Measurements from ENCODE around the gene ENDOV.
A peak's percentile ranks its signal among the peaks of the same experiment; 100 is the strongest.

The ENDOV gene

GRCh38 chr17:80414803-80415625 is at the start of gene ENDOV:
ENDOV (plus strand) TSS chr17:80415167; CDS start chr17:80415195, 28 bp downstream.
- Mint-ChIP-seq H3K27ac (peak within 1 kb of the TSS; percentile 93), H3K36me3 (peaks cover 11 to 26% of the 10 kb centered on the region in 2 donors), H3K9me3 (no peaks in the 10 kb centered on the region), H3K4me1 (peaks cover 15 to 42% of the 10 kb centered on the region in 2 donors), H3K27me3 (peaks cover 8 to 9% of the 10 kb centered on the region in 2 donors), H3K4me3 (peak within 1 kb of the TSS; percentile 89 to 97)
- DNase-seq, result peak; percentile 89
- peak; percentile 96 for ATAC-seq (replicated peaks)

GRCh38 chr17:80365983-80366382 is 49.0 kb upstream of the ENDOV start:
- H3K9me3 Mint-ChIP-seq, result peaks cover 1 to 2% of the 10 kb centered on the region in 2 donors
- ATAC-seq (replicated peaks) (no peak), DNase-seq (no peak)
- no peaks in the 10 kb centered on the region for H3K27me3 Mint-ChIP-seq
- peaks cover 37 to 55% of the 10 kb centered on the region in 2 donors for H3K36me3 Mint-ChIP-seq
- H3K4me1 Mint-ChIP-seq, result no peaks in the 10 kb centered on the region
- H3K4me3 Mint-ChIP-seq, result no peak overlapping the region
- no peak overlapping the region for H3K27ac Mint-ChIP-seq

- no peaks in the 10 kb centered on the region for H3K9me3 Mint-ChIP-seq
- DNase-seq (no peak), ATAC-seq (replicated peaks) (no peak)
- H3K4me3 Mint-ChIP-seq, result no peak overlapping the region
- no peaks in the 10 kb centered on the region for H3K4me1 Mint-ChIP-seq
- peaks cover 30 to 47% of the 10 kb centered on the region in 2 donors for H3K36me3 Mint-ChIP-seq
- H3K27ac Mint-ChIP-seq, result no peak overlapping the region
- no peaks in the 10 kb centered on the region for H3K27me3 Mint-ChIP-seq
These were observed 47.5 kb upstream of the ENDOV start for GRCh38 chr17:80367503-80367902.

- ATAC-seq (replicated peaks) (no peak), DNase-seq (no peak)
- no peak overlapping the region for H3K27ac Mint-ChIP-seq
- no peaks in the 10 kb centered on the region for H3K9me3 Mint-ChIP-seq
- H3K4me1 Mint-ChIP-seq, result peaks cover 9 to 13% of the 10 kb centered on the region in 2 donors
- peaks cover 42 to 54% of the 10 kb centered on the region in 2 donors for H3K36me3 Mint-ChIP-seq
- H3K4me3 Mint-ChIP-seq, result no peak overlapping the region
- no peaks in the 10 kb centered on the region for H3K27me3 Mint-ChIP-seq
These were observed 43.8 kb upstream of the ENDOV start for GRCh38 chr17:80371196-80371595.

GRCh38 chr17:80372456-80372855 is 42.5 kb upstream of the ENDOV start:
- no peak overlapping the region for H3K4me3 Mint-ChIP-seq
- peaks cover 9 to 13% of the 10 kb centered on the region in 2 donors for H3K4me1 Mint-ChIP-seq
- H3K36me3 Mint-ChIP-seq, result peaks cover 43 to 63% of the 10 kb centered on the region in 2 donors
- ATAC-seq (replicated peaks) (no peak), DNase-seq (no peak)
- no peaks in the 10 kb centered on the region for H3K9me3 Mint-ChIP-seq
- H3K27ac Mint-ChIP-seq, result no peak overlapping the region
- no peaks in the 10 kb centered on the region for H3K27me3 Mint-ChIP-seq

GRCh38 chr17:80372922-80373570 is 41.9 kb upstream of the ENDOV start:
- H3K27me3 Mint-ChIP-seq, result no peaks in the 10 kb centered on the region

GRCh38 chr17:80374039-80374731 is 40.8 kb upstream of the ENDOV start:
- H3K4me3 Mint-ChIP-seq, result no peak overlapping the region
- no peak for DNase-seq
- H3K4me1 Mint-ChIP-seq, result peaks cover 9 to 13% of the 10 kb centered on the region in 2 donors
- no peaks in the 10 kb centered on the region for H3K9me3 Mint-ChIP-seq
- ATAC-seq (replicated peaks), result no peak
- no peaks in the 10 kb centered on the region for H3K27me3 Mint-ChIP-seq
- peak overlapping the region; percentile 56 for H3K27ac Mint-ChIP-seq
- H3K36me3 Mint-ChIP-seq, result peaks cover 37 to 60% of the 10 kb centered on the region in 2 donors

More at GRCh38 chr17:80372922-80373570, 41.9 kb upstream of the ENDOV start:
- no peak for DNase-seq
- Mint-ChIP-seq H3K27ac (peak overlapping the region; percentile 65), H3K9me3 (no peaks in the 10 kb centered on the region), H3K36me3 (peaks cover 40 to 63% of the 10 kb centered on the region in 2 donors), H3K4me3 (no peak overlapping the region), H3K4me1 (peaks cover 9 to 13% of the 10 kb centered on the region in 2 donors)
- ATAC-seq (replicated peaks), result no peak

- H3K27me3 Mint-ChIP-seq, result no peaks in the 10 kb centered on the region
These were observed 40.0 kb upstream of the ENDOV start for GRCh38 chr17:80374732-80375585.

GRCh38 chr17:80376531-80376930 is 38.4 kb upstream of the ENDOV start:
- no peak overlapping the region for H3K4me3 Mint-ChIP-seq
- no peaks in the 10 kb centered on the region for H3K9me3 Mint-ChIP-seq
- peak overlapping the region; percentile 73 for H3K27ac Mint-ChIP-seq
- DNase-seq (no peak), ATAC-seq (replicated peaks) (no peak)
- peaks cover 9 to 13% of the 10 kb centered on the region in 2 donors for H3K4me1 Mint-ChIP-seq
- no peaks in the 10 kb centered on the region for H3K27me3 Mint-ChIP-seq
- H3K36me3 Mint-ChIP-seq, result peaks cover 47 to 69% of the 10 kb centered on the region in 2 donors

More at GRCh38 chr17:80374732-80375585, 40.0 kb upstream of the ENDOV start:
- Mint-ChIP-seq H3K36me3 (peaks cover 40 to 59% of the 10 kb centered on the region in 2 donors), H3K27ac (peak overlapping the region; percentile 83), H3K4me1 (peaks cover 9 to 13% of the 10 kb centered on the region in 2 donors), H3K4me3 (peak overlapping the region in 1 of 2 donors; percentile 41), H3K9me3 (no peaks in the 10 kb centered on the region)
- DNase-seq (no peak), ATAC-seq (replicated peaks) (peak; percentile 42 to 50)

- DNase-seq (no peak), ATAC-seq (replicated peaks) (no peak)
- Mint-ChIP-seq H3K4me1 (peaks cover 9 to 13% of the 10 kb centered on the region in 2 donors), H3K36me3 (peaks cover 47 to 70% of the 10 kb centered on the region in 2 donors), H3K27ac (no peak overlapping the region), H3K9me3 (no peaks in the 10 kb centered on the region), H3K27me3 (no peaks in the 10 kb centered on the region), H3K4me3 (no peak overlapping the region)
These were observed 37.2 kb upstream of the ENDOV start for GRCh38 chr17:80377798-80378197.

GRCh38 chr17:80379348-80379747 is 35.6 kb upstream of the ENDOV start:
- Mint-ChIP-seq H3K36me3 (peaks cover 48 to 72% of the 10 kb centered on the region in 2 donors), H3K27me3 (no peaks in the 10 kb centered on the region), H3K4me3 (no peak overlapping the region), H3K27ac (no peak overlapping the region), H3K9me3 (no peaks in the 10 kb centered on the region), H3K4me1 (peaks cover 9 to 11% of the 10 kb centered on the region in 2 donors)
- no peak for DNase-seq
- ATAC-seq (replicated peaks), result no peak

GRCh38 chr17:80380068-80380467 is 34.9 kb upstream of the ENDOV start:
- H3K4me1 Mint-ChIP-seq, result peaks cover 2 to 4% of the 10 kb centered on the region in 2 donors
- no peak for ATAC-seq (replicated peaks)
- H3K9me3 Mint-ChIP-seq, result no peaks in the 10 kb centered on the region
- peaks cover 42 to 71% of the 10 kb centered on the region in 2 donors for H3K36me3 Mint-ChIP-seq
- H3K27me3 Mint-ChIP-seq, result no peaks in the 10 kb centered on the region
- no peak overlapping the region for H3K4me3 Mint-ChIP-seq
- H3K27ac Mint-ChIP-seq, result no peak overlapping the region
- DNase-seq, result no peak

- Mint-ChIP-seq H3K9me3 (no peaks in the 10 kb centered on the region), H3K4me3 (no peak overlapping the region), H3K36me3 (peaks cover 39 to 70% of the 10 kb centered on the region in 2 donors), H3K4me1 (no peaks in the 10 kb centered on the region), H3K27ac (peak overlapping the region; percentile 51), H3K27me3 (no peaks in the 10 kb centered on the region)
- no peak for DNase-seq
- no peak for ATAC-seq (replicated peaks)
These were observed 34.4 kb upstream of the ENDOV start for GRCh38 chr17:80380555-80381002.

Data from stimulated activated naive B cell treated with anti-CD40 and anti-IgM and Interleukin-4, amounts not matched to agents 10 μg/mL and 1 μg/mL and 100 μg/mL, for 72 hours (primary cell).